Neural cell (in vitro differentiated cells): Measurements from ENCODE around the gene ADAP1. TPM values are rescaled to one million over a fixed set of nuclear protein-coding genes. Genes with fewer than 3 reads are reported as not detected.

Experiments used
- H2AFZ ChIP-seq: fragments of 200-600, 300-800 bp; sonication (generic), shearing (Covaris generic); 2 replicates; pipeline ENCODE4 v1.6.0; 2014; ENCODE audit warnings: low read depth, mild to moderate bottlenecking, antibody characterized with exemption, low read length, moderate library complexity
- H3F3A ChIP-seq: fragments of 200-600 bp; shearing (Covaris generic); 2 replicates; pipeline ENCODE4 v1.6.1; 2016; ENCODE audit warnings: mild to moderate bottlenecking, moderate library complexity, mixed read lengths, antibody characterized with exemption, low read length; ENCODE audit not compliant: insufficient read depth, poor library complexity, severe bottlenecking
- H3K27ac ChIP-seq: fragments of 200-600, 300-800 bp; sonication (generic), shearing (Covaris generic); 2 replicates; pipeline ENCODE4 v1.5.1; 2014; ENCODE audit warnings: mild to moderate bottlenecking, low read length, moderate library complexity
- H3K27me3 ChIP-seq: fragments of 300-800, 200-600 bp; sonication (generic), shearing (Covaris generic); 2 replicates; pipeline ENCODE4 v1.6.0; 2014; ENCODE audit warnings: mild to moderate bottlenecking, low read depth, low read length, moderate library complexity; ENCODE audit not compliant: insufficient read depth
- H3K36me3 ChIP-seq: fragments of 300-800, 200-600 bp; sonication (generic), shearing (Covaris generic); 2 replicates; pipeline ENCODE4 v1.5.1; 2014; ENCODE audit warnings: mild to moderate bottlenecking, antibody characterized with exemption, low read length, moderate library complexity; ENCODE audit not compliant: insufficient read depth
- H3K4me2 ChIP-seq: fragments of 300-800, 200-600 bp; sonication (generic), shearing (Covaris generic); 2 replicates; pipeline ENCODE4 v1.6.0; 2014; ENCODE audit warnings: mild to moderate bottlenecking, low read length
- H3K4me3 ChIP-seq: fragments of 300-800, 200-600 bp; sonication (generic), shearing (Covaris generic); 2 replicates; pipeline ENCODE4 v1.5.1; 2014; ENCODE audit warnings: mild to moderate bottlenecking, low read length, moderate library complexity
- H3K79me2 ChIP-seq: fragments of 200-600 bp; shearing (Covaris generic); replicated peaks from 2 replicates; pipeline ENCODE4 v1.6.0; 2014; ENCODE audit warnings: mild to moderate bottlenecking, low read length, moderate library complexity; ENCODE audit not compliant: insufficient read depth
- H3K9ac ChIP-seq: fragments of 300-800, 200-600 bp; sonication (generic), shearing (Covaris generic); 2 replicates; pipeline ENCODE4 v1.6.1; 2016; ENCODE audit warnings: mild to moderate bottlenecking, low read length, mixed read lengths
- H3K9me2 ChIP-seq: fragments of 200-600 bp; shearing (Covaris generic); 2 replicates; pipeline ENCODE4 v1.6.1; 2016; ENCODE audit warnings: mild to moderate bottlenecking, low read length, mixed read lengths; ENCODE audit not compliant: insufficient read depth
- H3K9me3 ChIP-seq: fragments of 200-600, 300-800 bp; sonication (generic), shearing (Covaris generic); 2 replicates; pipeline ENCODE4 v1.6.1; 2016; ENCODE audit warnings: mild to moderate bottlenecking, mixed run types, low read length, moderate library complexity, mixed read lengths
- H4K20me1 ChIP-seq: fragments of 200-600 bp; shearing (Covaris generic); 2 replicates; pipeline ENCODE4 v1.6.1; 2016; ENCODE audit warnings: mild to moderate bottlenecking, mixed run types; ENCODE audit not compliant: insufficient read depth
- EP300 ChIP-seq: fragments of 450-650 bp; conservative IDR thresholded peaks from 2 replicates; pipeline ENCODE4 v1.6.1; 2014; ENCODE audit warnings: antibody characterized with exemption, mild to moderate bottlenecking, moderate library complexity; ENCODE audit not compliant: poor library complexity, severe bottlenecking
- EZH2 ChIP-seq: fragments of 200-600, 300-800 bp; shearing (Covaris generic), sonication (generic); IDR thresholded peaks from 2 replicates; pipeline ENCODE4 v1.6.1; 2014; ENCODE audit warnings: antibody characterized with exemption, low read length, borderline replicate concordance, mild to moderate bottlenecking; ENCODE audit not compliant: insufficient read depth, poor library complexity, severe bottlenecking
- MXI1 ChIP-seq: fragments of 450-650 bp; conservative IDR thresholded peaks from 2 replicates; pipeline ENCODE4 v1.6.1; 2014; ENCODE audit warnings: antibody characterized with exemption, mild to moderate bottlenecking; ENCODE audit not compliant: poor library complexity, severe bottlenecking
- POLR2AphosphoS5 ChIP-seq: IDR thresholded peaks from 2 replicates; pipeline ENCODE4 v1.6.1; 2012
- RAD21 ChIP-seq: fragments of 450-650 bp; conservative IDR thresholded peaks from 2 replicates; pipeline ENCODE4 v1.6.1; 2014; ENCODE audit warnings: antibody characterized with exemption, mild to moderate bottlenecking, moderate library complexity
- SMC3 ChIP-seq: fragments of 450-650 bp; conservative IDR thresholded peaks from 2 replicates; pipeline ENCODE4 v1.6.1; 2014; ENCODE audit warnings: antibody characterized with exemption, mild to moderate bottlenecking, moderate library complexity; ENCODE audit not compliant: poor library complexity
- TAF1 ChIP-seq: IDR thresholded peaks from 2 replicates; pipeline ENCODE4 v1.6.1; 2012; ENCODE audit warnings: low read depth
- polyA plus RNA-seq: library from polyadenylated mRNA; depleted of rRNA; stranded (reverse); fragments of >200 nt; gene quantifications from 2 replicates; pipeline ENCODE4 v1.2.3, GENCODE V29; 2014
- TF ChIP-seq, protein P1 (sequence below): IDR thresholded peaks from 2 replicates; pipeline ENCODE4 v1.6.1; 2012; ENCODE audit warnings: borderline replicate concordance
- TF ChIP-seq, protein P2 (sequence below): fragments of 450-650 bp; IDR thresholded peaks from 2 replicates; pipeline ENCODE4 v1.5.1; 2014; ENCODE audit warnings: antibody characterized with exemption, mild to moderate bottlenecking, moderate library complexity; ENCODE audit not compliant: poor library complexity, severe bottlenecking

Gene ADAP1
- polyA plus RNA-seq, 1 donor from 2014 or later: 76.8 TPM

DNA sequence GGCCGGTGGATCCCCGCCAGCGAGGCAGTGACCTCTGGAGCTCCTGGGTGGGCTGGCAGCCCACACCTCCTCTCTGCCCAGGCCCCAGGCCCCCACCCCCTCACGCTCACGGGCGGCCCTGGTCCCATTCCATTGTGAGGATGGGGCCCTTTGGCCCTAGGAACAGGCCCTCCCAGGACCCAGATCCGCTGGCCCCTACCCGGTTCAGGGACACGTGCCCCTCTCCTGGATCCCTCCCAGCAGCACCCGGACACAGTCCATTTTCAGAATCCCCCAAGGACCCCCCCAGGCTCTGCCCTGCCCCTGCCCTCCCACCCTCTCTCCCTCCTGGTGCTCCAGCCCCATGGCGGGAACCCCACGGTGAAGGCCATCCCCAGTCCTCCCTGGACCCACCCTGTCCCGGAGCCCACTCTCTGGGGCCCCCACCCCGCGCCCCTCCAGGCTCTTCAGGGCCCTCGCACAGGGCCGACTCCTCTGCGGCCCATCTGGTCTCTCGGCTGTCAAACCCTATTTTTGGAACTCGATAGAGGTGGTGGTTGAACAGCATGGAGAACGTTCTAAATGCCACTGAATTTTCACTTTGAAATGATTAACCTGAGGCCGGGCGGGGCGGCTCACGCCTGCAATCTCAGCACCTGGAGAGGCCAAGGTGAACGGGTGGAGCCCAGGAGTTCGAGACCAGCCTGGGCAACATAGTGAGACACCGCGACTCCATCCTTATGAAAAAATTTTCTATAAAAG, 8.1 kb downstream of the ADAP1 start:
- no peaks in the 10 kb centered on the region for H3K27me3 ChIP-seq
- H3K9me3 ChIP-seq: no peaks in the 10 kb centered on the region
- no peaks in the 10 kb centered on the region for H3F3A ChIP-seq
- H3K9ac ChIP-seq: no peak overlapping the region
- H3K9me2 ChIP-seq: no peaks in the 10 kb centered on the region
- H3K4me2 ChIP-seq: no peak overlapping the region
- TF ChIP-seq EP300: no peak
- H3K36me3 ChIP-seq: no peaks in the 10 kb centered on the region
- no peak overlapping the region for H3K4me3 ChIP-seq
- no peaks in the 10 kb centered on the region for H3K79me2 ChIP-seq
- no peak overlapping the region for H2AFZ ChIP-seq
- no peak overlapping the region for H3K27ac ChIP-seq
- no peaks in the 10 kb centered on the region for H4K20me1 ChIP-seq

- H3K9me2 ChIP-seq: no peaks in the 10 kb centered on the region
- no peaks in the 10 kb centered on the region for H3F3A ChIP-seq
- H2AFZ ChIP-seq: no peak overlapping the region
- no peak overlapping the region for H3K9ac ChIP-seq
- H3K4me3 ChIP-seq: no peak overlapping the region
- no peaks in the 10 kb centered on the region for H3K27me3 ChIP-seq
- no peaks in the 10 kb centered on the region for H3K36me3 ChIP-seq
- H3K79me2 ChIP-seq: no peaks in the 10 kb centered on the region
- no peaks in the 10 kb centered on the region for H3K9me3 ChIP-seq
- no peaks in the 10 kb centered on the region for H4K20me1 ChIP-seq
- H3K27ac ChIP-seq: no peak overlapping the region
- TF ChIP-seq SMC3: no peak
- no peak for TF ChIP-seq POLR2AphosphoS5
- no peak for TF ChIP-seq EZH2
- TF ChIP-seq, protein P1, sequence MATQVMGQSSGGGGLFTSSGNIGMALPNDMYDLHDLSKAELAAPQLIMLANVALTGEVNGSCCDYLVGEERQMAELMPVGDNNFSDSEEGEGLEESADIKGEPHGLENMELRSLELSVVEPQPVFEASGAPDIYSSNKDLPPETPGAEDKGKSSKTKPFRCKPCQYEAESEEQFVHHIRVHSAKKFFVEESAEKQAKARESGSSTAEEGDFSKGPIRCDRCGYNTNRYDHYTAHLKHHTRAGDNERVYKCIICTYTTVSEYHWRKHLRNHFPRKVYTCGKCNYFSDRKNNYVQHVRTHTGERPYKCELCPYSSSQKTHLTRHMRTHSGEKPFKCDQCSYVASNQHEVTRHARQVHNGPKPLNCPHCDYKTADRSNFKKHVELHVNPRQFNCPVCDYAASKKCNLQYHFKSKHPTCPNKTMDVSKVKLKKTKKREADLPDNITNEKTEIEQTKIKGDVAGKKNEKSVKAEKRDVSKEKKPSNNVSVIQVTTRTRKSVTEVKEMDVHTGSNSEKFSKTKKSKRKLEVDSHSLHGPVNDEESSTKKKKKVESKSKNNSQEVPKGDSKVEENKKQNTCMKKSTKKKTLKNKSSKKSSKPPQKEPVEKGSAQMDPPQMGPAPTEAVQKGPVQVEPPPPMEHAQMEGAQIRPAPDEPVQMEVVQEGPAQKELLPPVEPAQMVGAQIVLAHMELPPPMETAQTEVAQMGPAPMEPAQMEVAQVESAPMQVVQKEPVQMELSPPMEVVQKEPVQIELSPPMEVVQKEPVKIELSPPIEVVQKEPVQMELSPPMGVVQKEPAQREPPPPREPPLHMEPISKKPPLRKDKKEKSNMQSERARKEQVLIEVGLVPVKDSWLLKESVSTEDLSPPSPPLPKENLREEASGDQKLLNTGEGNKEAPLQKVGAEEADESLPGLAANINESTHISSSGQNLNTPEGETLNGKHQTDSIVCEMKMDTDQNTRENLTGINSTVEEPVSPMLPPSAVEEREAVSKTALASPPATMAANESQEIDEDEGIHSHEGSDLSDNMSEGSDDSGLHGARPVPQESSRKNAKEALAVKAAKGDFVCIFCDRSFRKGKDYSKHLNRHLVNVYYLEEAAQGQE: no peak
- TF ChIP-seq TAF1: no peak
- no peak for TF ChIP-seq MXI1
- no peak for TF ChIP-seq EP300
- TF ChIP-seq, protein P2, sequence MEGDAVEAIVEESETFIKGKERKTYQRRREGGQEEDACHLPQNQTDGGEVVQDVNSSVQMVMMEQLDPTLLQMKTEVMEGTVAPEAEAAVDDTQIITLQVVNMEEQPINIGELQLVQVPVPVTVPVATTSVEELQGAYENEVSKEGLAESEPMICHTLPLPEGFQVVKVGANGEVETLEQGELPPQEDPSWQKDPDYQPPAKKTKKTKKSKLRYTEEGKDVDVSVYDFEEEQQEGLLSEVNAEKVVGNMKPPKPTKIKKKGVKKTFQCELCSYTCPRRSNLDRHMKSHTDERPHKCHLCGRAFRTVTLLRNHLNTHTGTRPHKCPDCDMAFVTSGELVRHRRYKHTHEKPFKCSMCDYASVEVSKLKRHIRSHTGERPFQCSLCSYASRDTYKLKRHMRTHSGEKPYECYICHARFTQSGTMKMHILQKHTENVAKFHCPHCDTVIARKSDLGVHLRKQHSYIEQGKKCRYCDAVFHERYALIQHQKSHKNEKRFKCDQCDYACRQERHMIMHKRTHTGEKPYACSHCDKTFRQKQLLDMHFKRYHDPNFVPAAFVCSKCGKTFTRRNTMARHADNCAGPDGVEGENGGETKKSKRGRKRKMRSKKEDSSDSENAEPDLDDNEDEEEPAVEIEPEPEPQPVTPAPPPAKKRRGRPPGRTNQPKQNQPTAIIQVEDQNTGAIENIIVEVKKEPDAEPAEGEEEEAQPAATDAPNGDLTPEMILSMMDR: no peak
- no peak for TF ChIP-seq RAD21
- no peak overlapping the region for H3K4me2 ChIP-seq
Measured at GRCh38 chr7:945556-946255, 8.8 kb downstream of the ADAP1 start.
